ENCODE measurements around the gene PERM1.
"Not testable (repeated sequence)": the region's sequence is repeated elsewhere in the genome, so short reads cannot be mapped to it uniquely, and the experiment has no call there.

The PERM1 gene

GRCh38 chr1:997993-998744 lies 16.3 kb upstream of the PERM1 start:
- DNase-seq (ENCODE audit: insufficient read length, low spot score) (no peak), FAIRE-seq (no peak)
- no peak for TF ChIP-seq CTCF (IDR thresholded peaks at IDR 0.05; ENCODE audit: insufficient read depth, missing control alignments)

GRCh38 chr1:997713-997992 lies 15.8 kb upstream of the PERM1 start:
- DNase-seq (ENCODE audit: insufficient read length, low spot score) (no peak), FAIRE-seq (no peak)
- no peak for TF ChIP-seq CTCF (IDR thresholded peaks at IDR 0.05; ENCODE audit: insufficient read depth, missing control alignments)

GRCh38 chr1:996851-997712 lies 15.2 kb upstream of the PERM1 start:
- no peak for TF ChIP-seq CTCF (IDR thresholded peaks at IDR 0.05; ENCODE audit: insufficient read depth, missing control alignments)
- DNase-seq (ENCODE audit: insufficient read length, low spot score) (no peak), FAIRE-seq (no peak)

DNA sequence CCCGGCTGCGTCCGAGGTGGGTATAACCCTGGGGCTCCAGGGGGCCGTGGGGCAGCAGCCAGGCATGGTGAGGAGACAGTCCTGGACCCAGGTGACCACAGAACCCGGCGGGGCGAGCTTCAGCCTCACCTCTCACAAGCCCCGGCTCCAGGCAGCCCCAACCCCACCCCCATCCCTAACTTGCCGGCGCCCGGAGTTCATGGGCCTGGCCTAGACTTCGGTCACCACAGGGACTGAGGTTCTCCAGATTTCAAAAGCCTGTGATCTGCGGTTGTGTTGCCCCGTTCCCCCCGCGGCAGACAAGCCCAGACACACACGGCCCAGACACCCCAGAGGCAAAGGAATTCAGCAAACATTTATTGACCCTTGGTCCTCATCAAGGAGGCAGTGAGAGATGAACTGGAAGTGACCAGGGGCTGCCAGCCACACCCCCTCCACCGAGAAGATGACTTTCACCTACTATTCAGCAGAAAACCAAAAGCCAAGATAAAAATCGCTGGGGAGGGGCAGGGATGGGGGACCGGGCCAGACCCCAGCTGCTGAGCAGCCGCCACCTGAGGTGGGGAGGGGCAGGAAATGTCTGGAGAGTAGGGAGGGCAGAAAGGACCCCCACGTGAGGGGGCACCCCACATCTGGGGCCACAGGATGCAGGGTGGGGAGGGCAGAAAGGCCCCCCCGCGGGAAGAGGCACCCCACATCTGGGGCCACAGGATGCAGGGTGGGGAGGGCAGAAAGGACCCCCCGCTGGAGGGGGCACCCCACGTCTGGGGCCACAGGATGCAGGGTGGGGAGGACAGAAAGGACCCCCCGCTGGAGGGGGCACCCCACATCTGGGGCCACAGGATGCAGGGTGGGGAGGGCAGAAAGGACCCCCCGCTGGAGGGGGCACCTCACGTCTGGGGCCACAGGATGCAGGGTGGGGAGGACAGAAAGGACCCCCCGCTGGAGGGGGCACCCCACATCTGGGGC lies 14.1 kb upstream of the PERM1 start:
- no peak for FAIRE-seq
- no peak for DNase-seq (ENCODE audit: insufficient read length, low spot score)
- TF ChIP-seq CTCF (IDR thresholded peaks at IDR 0.05; ENCODE audit: insufficient read depth, missing control alignments): no peak

- not testable (repeated sequence) for FAIRE-seq
Observed at GRCh38 chr1:994546-994945, 12.7 kb upstream of the PERM1 start.

DNA sequence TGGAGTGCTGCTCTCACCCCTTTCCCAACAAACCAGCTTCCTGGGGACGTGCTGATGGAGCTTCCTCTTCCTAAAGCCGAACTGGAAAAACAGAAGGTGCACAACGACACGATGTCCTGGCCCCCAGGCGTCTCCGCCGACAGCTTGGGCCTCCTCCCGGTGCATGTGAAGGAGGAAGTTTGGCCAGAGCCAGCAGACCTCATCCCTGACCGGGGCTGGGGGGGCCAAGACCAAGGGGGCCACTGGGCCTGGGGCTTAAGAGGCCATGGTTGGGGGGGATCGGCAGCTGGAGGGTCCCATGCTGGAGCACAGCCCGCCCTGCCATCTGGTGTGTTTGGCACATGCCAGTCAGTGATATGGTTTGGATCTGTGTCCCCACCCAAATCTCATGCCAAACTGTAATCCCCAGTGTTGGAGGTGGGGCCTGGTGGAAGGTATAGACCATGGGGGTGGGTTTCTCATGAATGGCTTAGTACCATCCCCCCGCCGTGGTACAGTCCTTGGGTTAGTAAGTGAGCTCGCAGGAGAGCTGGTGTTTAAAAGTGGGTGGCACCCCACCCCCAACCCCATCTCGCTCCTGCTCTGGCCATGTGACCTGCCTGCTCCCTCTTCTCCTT lies 11.6 kb upstream of the PERM1 start:
- TF ChIP-seq CTCF (IDR thresholded peaks at IDR 0.05; ENCODE audit: insufficient read depth, missing control alignments): no peak
- DNase-seq (ENCODE audit: insufficient read length, low spot score) (no peak), FAIRE-seq (no peak)

More at GRCh38 chr1:994546-994945, 12.7 kb upstream of the PERM1 start:
- DNase-seq (ENCODE audit: insufficient read length, low spot score): not testable (repeated sequence)

DNA sequence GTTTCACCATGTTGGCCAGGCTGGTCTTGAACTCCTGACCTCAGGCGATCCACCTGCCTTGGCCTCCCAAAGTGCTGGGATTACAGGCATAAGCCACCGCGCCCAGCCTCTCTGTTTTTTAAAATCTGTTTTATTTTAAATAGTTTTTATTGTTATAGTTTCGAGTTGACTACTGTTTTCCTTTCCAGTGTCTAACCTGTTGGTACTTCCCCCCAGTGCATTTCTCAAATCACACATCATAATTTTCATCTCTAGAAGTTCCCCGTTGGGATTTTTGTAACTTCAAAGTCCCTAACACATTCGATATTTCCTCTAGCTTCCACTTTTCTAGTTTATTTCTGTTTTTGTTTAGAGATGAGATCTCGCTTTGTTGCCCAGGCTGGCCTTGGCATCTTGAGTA lies 10.5 kb upstream of the PERM1 start:
- DNase-seq (ENCODE audit: insufficient read length, low spot score): no peak
- no peak for FAIRE-seq
- no peak for TF ChIP-seq CTCF (IDR thresholded peaks at IDR 0.05; ENCODE audit: insufficient read depth, missing control alignments)

Data from D721Med (cell line).